Ovary (tissue), 9 donors: Measurements from ENCODE around the gene TOX3. TPM values are rescaled to one million over a fixed set of nuclear protein-coding genes. Genes with fewer than 3 reads are reported as not detected.

ENCODE experiments used
- DNase-seq, 5 donors: peaks; one replicate each; pipeline ENCODE4 v3.0.0-alpha.2; 2019 to 2020
- H3K27ac ChIP-seq, 2 donors: fragments of 200-600 bp; one replicate each; pipeline versions ENCODE4 v1.5.1 to v1.8.0; 2019 to 2022
- H3K27me3 ChIP-seq: fragments of 200-600 bp; one replicate; pipeline ENCODE4 v1.8.0; 2022
- H3K36me3 ChIP-seq: fragments of 200-600 bp; sonication (generic); one replicate; pipeline ENCODE4 v1.5.1; 2019
- H3K4me1 ChIP-seq: one replicate; pipeline ENCODE4 v1.8.1; 2013; ENCODE audit warnings: mild to moderate bottlenecking, moderate library complexity; ENCODE audit not compliant: insufficient read depth
- H3K4me3 ChIP-seq: fragments of 200-600 bp; sonication (generic); one replicate; pipeline ENCODE4 v1.5.1; 2017
- H3K9me3 ChIP-seq, 2 donors: fragments of 200-600 bp in 1 of 2; sonication (generic) in 1 of 2; one replicate each; pipeline versions ENCODE4 v1.5.1 to v1.8.1; 2013 to 2019; ENCODE audit warnings: mild to moderate bottlenecking in 1 of 2, moderate library complexity in 1 of 2
- EP300 ChIP-seq: sonication (generic); formaldehyde crosslinking; IDR thresholded peaks from one replicate; pipeline ENCODE4 v1.6.1; 2017; ENCODE audit warnings: antibody characterized with exemption
- POLR2A ChIP-seq: fragments of 450-650 bp; IDR thresholded peaks from one replicate; pipeline ENCODE4 v1.6.1; 2017; ENCODE audit warnings: antibody characterized with exemption, mild to moderate bottlenecking, moderate library complexity
- WGBS, 3 donors: extraction: QIAGEN DNeasy Blood & Tissue Kit in 1 of 3; methylation state at CpG; one replicate each; pipeline versions ENCODE4 v1.1.5 to v1.1.7; 2013 to 2017; 5-methylcytosine and 5-hydroxymethylcytosine counted together
- intact Hi-C, 4 donors: fragments of 100-400 bp; cut with DNase I; formaldehyde crosslinking; loops; one replicate each; pipeline versions ENCODE4 v1.11.0 to v1.15.1; 2022 to 2023
- polyA plus RNA-seq, 2 donors: library from polyadenylated mRNA; stranded (reverse); fragments of 200-250 nt in 1 of 2; fragments of 350-450 nt in 1 of 2; fragmentation: Illumina TruSeq in 1 of 2; extraction: RNeasy Lipid Tissue Mini Kit (QIAGEN cat#74804) in 1 of 2; gene quantifications; one replicate each; pipeline ENCODE4 v1.2.3, GENCODE V29; 2013 to 2014
- total RNA-seq, 7 donors: library from RNA; depleted of rRNA in 2 of 7; stranded (reverse); fragments of >200 nt in 2 of 7; fragmentation: NEBNext Ultra II Directional in 3 of 7; extraction: Animal tissue kit (Norgen Biotek cat#: 25700) in 3 of 7; gene quantifications; one replicate each; pipeline versions ENCODE4 v1.1.0 to v1.2.4, GENCODE V29; 2016 to 2023
- TF ChIP-seq, protein P1 (sequence below), 3 donors: fragments of 450-650 bp in 2 of 3; fragments of 200-600 bp in 1 of 3; IDR thresholded peaks; one replicate each; pipeline versions ENCODE4 v1.5.1 to v1.8.0; 2016 to 2022; ENCODE audit warnings: antibody characterized with exemption in 3 of 3, mild to moderate bottlenecking in 1 of 3
- donor health status: DM: no; HTN: no; CAD: no; lungs with moderate emphysema.
- donor health status: DM: no; HTN: no; CAD: no.
- donor health status: Bipolar disorder and iron deficiency.
- donor health status: DM: yes; HTN: yes; CAD: no.
- donor health status: DM: no; HTN: no; CAD: no.
- donor health status: DM: yes; HTN: yes; CAD: no.

Gene TOX3
- total and polyA plus RNA-seq, 9 donors: 0.36 to 2.4 (median 1.2) TPM; not detected in 1

DNA sequence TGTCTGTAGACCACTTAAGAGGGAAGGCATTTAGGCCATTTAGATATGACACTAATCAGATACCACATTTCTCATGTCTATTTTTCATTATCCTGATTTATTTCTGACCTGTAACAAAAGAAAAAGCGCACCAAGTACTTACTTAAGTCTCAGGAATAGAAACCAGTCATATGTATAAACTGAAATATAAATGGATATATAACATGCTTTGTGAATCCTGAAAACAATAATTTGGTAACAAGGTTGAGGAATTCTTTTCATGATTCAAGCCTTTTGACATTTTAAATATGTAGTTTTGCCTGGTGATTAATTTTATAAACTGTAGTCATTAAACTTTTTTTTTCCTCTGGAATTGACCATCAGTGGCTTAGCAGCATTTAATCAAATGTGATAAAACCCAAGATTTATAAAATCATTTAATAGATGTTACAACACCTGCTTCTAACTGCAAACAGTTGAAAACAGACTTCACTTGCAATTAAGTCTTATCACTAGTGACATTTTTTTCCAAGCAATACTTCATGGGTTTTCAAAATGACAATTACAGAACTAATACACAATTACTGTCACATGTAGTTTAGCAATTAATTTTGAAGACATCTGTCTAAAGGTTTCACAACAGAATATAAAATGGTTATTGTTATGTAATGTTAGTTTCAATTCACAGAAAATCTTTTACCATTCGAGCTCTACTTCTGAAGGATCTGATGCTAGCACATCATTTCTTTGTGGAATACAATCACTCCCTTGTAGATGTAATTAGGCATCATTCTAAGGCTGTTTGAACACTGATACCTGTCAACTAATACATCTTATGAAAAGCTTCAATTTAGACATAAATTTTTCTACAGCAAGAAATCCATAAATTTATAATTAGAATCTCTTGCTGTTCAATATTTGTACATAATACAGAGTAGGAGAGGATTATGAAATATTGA lies 110.3 kb downstream of the TOX3 start:
- intact Hi-C loops: no loop called here
- Histone ChIP-seq H3K36me3 (no peaks in the 10 kb centered on the region), H3K4me1 (no peaks in the 10 kb centered on the region), H3K27ac (no peak overlapping the region), H3K9me3 (no peaks in the 10 kb centered on the region), H3K27me3 (no peaks in the 10 kb centered on the region), H3K4me3 (no peak overlapping the region)
- DNase-seq: no peak
- 69 to 85% (median 75%) methylated on average over 2 of the region's 2 CpGs for WGBS, 3 donors
- TF ChIP-seq POLR2A (no peak), EP300 (no peak)
- TF ChIP-seq, protein P1, sequence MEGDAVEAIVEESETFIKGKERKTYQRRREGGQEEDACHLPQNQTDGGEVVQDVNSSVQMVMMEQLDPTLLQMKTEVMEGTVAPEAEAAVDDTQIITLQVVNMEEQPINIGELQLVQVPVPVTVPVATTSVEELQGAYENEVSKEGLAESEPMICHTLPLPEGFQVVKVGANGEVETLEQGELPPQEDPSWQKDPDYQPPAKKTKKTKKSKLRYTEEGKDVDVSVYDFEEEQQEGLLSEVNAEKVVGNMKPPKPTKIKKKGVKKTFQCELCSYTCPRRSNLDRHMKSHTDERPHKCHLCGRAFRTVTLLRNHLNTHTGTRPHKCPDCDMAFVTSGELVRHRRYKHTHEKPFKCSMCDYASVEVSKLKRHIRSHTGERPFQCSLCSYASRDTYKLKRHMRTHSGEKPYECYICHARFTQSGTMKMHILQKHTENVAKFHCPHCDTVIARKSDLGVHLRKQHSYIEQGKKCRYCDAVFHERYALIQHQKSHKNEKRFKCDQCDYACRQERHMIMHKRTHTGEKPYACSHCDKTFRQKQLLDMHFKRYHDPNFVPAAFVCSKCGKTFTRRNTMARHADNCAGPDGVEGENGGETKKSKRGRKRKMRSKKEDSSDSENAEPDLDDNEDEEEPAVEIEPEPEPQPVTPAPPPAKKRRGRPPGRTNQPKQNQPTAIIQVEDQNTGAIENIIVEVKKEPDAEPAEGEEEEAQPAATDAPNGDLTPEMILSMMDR (IDR thresholded peaks at IDR 0.05): no peak

DNA sequence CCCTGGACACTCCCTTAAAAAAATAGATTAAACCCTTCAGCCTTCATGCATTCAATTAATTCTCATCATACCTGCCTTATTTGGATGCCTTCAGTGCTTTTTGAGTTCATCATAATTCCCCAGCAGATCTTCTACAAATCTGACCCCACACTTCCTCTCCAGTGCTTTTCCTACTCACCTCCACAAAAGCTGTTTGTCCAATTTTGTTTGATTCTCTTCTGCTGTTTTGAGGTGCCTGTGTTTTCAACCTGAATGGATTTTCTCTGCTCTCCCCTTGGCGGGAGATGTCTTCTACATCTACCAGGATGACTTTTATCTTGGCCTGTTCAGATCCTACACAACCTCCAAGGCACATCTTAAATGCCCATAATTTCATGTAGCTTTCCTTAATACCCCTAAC lies 112.7 kb downstream of the TOX3 start:
- no peak overlapping the region for H3K4me3 ChIP-seq

GRCh38 chr16:52433643-52434042 lies 113.3 kb downstream of the TOX3 start:
- Histone ChIP-seq H3K36me3 (no peaks in the 10 kb centered on the region), H3K4me3 (no peak overlapping the region), H3K27me3 (no peaks in the 10 kb centered on the region), H3K27ac (no peak overlapping the region), H3K9me3 (no peaks in the 10 kb centered on the region), H3K4me1 (no peaks in the 10 kb centered on the region)
- intact Hi-C loops: no loop called here
- TF ChIP-seq, protein P1 (IDR thresholded peaks at IDR 0.05): no peak
- TF ChIP-seq POLR2A (no peak), EP300 (no peak)
- WGBS, 3 donors: 79 to 83% (median 82%) methylated on average over 2 of the region's 2 CpGs
- DNase-seq: no peak

More for the DNA sequence above, 112.7 kb downstream of the TOX3 start:
- intact Hi-C loops: no loop called here
- TF ChIP-seq POLR2A (no peak), EP300 (no peak)
- TF ChIP-seq, protein P1 (IDR thresholded peaks at IDR 0.05): no peak
- DNase-seq: no peak
- H3K4me1 ChIP-seq: no peaks in the 10 kb centered on the region
- H3K9me3 ChIP-seq: no peaks in the 10 kb centered on the region
- H3K36me3 ChIP-seq: no peaks in the 10 kb centered on the region
- 88 to 100% (median 95%) methylated on average over 1 of the region's 1 CpG for WGBS, 3 donors
- H3K27me3 ChIP-seq: no peaks in the 10 kb centered on the region
- no peak overlapping the region for H3K27ac ChIP-seq

GRCh38 chr16:52424591-52424990 lies 122.4 kb downstream of the TOX3 start:
- no peak overlapping the region for H3K4me3 ChIP-seq
- TF ChIP-seq POLR2A (no peak), EP300 (no peak)
- TF ChIP-seq, protein P1 (IDR thresholded peaks at IDR 0.05): no peak
- H3K4me1 ChIP-seq: no peaks in the 10 kb centered on the region
- no peaks in the 10 kb centered on the region for H3K36me3 ChIP-seq
- no peaks in the 10 kb centered on the region for H3K9me3 ChIP-seq
- intact Hi-C loops: no loop called here
- no peak overlapping the region for H3K27ac ChIP-seq
- DNase-seq: no peak
- 93 to 95% (median 94%) methylated on average over 2 of the region's 2 CpGs for WGBS, 3 donors
- H3K27me3 ChIP-seq: no peaks in the 10 kb centered on the region
